Naive thymus-derived CD8-positive, alpha-beta T cell (primary cell): ENCODE data around the gene PDE4B. TPM values are rescaled to one million over a fixed set of nuclear protein-coding genes. Genes with fewer than 3 reads are reported as not detected.
"Not testable (repeated sequence)": the region's sequence is repeated elsewhere in the genome, so short reads cannot be mapped to it uniquely, and the experiment has no call there.

Source experiments
- ATAC-seq, 2 donors: fragments of 150-1000 bp; cut with Tn5 transposase in 1 of 2; sonication (Bioruptor Pico), chemical (Tn5 transposase) in 1 of 2; 1 replicate in 1 of 2; 2 replicates in 1 of 2; pipeline ENCODE4 v1.10.0; 2021; ENCODE audit warnings: mild to moderate bottlenecking in 2 of 2, moderate library complexity in 2 of 2
- POLR2A ChIA-PET: fragments of 350-600 bp; sonication (Branson Sonifier 250); formaldehyde crosslinking; loops from one replicate; lab custom pipeline; 2021; ENCODE audit warnings: antibody characterized with exemption; lab: Charles Lee
- DNase-seq, 10 donors: peaks; one replicate each; pipeline versions ENCODE4 v3.0.0 to v3.0.0-alpha.2; 2020 to 2022
- H3K27ac Mint-ChIP-seq, 10 donors: one replicate each; pipeline ENCODE4 v1.8.0; 2020 to 2022; ENCODE audit warnings: mild to moderate bottlenecking in 10 of 10, mixed read lengths in 10 of 10, moderate library complexity in 4 of 10, inconsistent platforms in 1 of 10
- H3K27me3 Mint-ChIP-seq, 5 donors: one replicate each; pipeline ENCODE4 v1.8.0; 2021 to 2022; ENCODE audit warnings: mixed read lengths in 5 of 5
- H3K36me3 Mint-ChIP-seq, 3 donors: one replicate each; pipeline ENCODE4 v1.8.0; 2020 to 2022; ENCODE audit warnings: mixed read lengths in 3 of 3, mild to moderate bottlenecking in 2 of 3, inconsistent platforms in 1 of 3
- H3K4me1 Mint-ChIP-seq, 4 donors: one replicate each; pipeline ENCODE4 v1.8.0; 2021 to 2022; ENCODE audit warnings: mixed read lengths in 4 of 4
- H3K4me3 Mint-ChIP-seq, 10 donors: one replicate each; pipeline ENCODE4 v1.8.0; 2020 to 2022; ENCODE audit warnings: mild to moderate bottlenecking in 10 of 10, mixed read lengths in 10 of 10, moderate library complexity in 6 of 10, inconsistent platforms in 1 of 10
- H3K9me3 Mint-ChIP-seq, 9 donors: one replicate each; pipeline ENCODE4 v1.8.0; 2020 to 2022; ENCODE audit warnings: mixed read lengths in 9 of 9, mild to moderate bottlenecking in 3 of 9, inconsistent platforms in 1 of 9, moderate library complexity in 1 of 9
- polyA plus RNA-seq, 3 donors: library from polyadenylated mRNA; unstranded; fragments of 300-500 nt; fragmentation: Illumina TruSeq; gene quantifications; one replicate each; pipeline ENCODE4 v1.2.3, GENCODE V29; 2021
- total RNA-seq, 8 experiments: library from RNA in 2 of 8; stranded (reverse) in 2 of 8; gene quantifications; one replicate each; pipeline ENCODE4 v1.2.3 and lab custom pipeline; 2021 to 2026

The PDE4B gene
- total and polyA plus RNA-seq, 5 experiments from 2014 or later = 27.4 to 35.2 (median 31.9) TPM

DNA sequence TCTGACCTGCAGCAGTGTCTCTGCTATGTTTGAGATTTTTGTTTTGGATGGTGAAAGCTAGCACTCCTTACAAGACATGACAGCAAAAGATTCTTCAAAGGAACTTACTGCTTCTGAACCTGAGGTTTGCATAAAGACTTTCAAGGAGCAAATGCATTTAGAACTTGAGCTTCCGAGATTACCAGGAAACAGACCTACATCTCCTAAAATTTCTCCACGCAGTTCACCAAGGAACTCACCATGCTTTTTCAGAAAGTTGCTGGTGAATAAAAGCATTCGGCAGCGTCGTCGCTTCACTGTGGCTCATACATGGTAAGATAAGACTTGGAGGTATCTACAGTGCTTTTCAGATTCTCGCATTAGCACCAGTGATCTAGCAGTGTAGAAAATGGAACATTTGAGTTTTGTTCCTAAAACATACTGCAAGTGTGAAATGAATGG lies 200.2 kb downstream of the PDE4B start:
- Mint-ChIP-seq H3K27ac (no peak overlapping the region), H3K4me3 (no peak overlapping the region), H3K27me3 (peaks cover 0 to 11% (median 6%) of the 10 kb centered on the region in 5 donors), H3K4me1 (no peaks in the 10 kb centered on the region), H3K9me3 (no peaks in the 10 kb centered on the region), H3K36me3 (no peaks in the 10 kb centered on the region)
- ATAC-seq (no peak), DNase-seq (no peak)
- POLR2A ChIA-PET = no interaction called here

DNA sequence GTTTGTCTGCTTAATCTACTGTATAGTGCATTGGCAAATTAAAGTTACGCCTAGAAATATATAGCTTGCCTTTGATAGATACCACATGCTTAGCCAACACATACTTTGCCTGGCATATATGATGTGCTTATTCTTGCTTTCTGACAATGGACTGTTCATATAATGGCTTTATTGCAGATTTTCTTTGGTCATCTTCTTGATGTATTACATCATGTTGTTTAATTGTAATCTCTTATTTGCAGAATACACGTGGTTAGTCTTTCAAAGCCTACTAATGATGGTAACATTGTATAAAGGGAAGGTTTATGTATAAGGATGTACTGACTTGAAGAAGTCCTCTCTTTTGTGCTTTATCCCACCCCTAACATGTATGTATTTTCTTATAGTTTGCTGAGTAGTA lies 201.5 kb downstream of the PDE4B start:
- Mint-ChIP-seq H3K36me3 (no peaks in the 10 kb centered on the region), H3K27ac (no peak overlapping the region), H3K4me3 (no peak overlapping the region), H3K27me3 (peaks cover 0 to 19% (median 10%) of the 10 kb centered on the region in 5 donors), H3K9me3 (no peaks in the 10 kb centered on the region), H3K4me1 (no peaks in the 10 kb centered on the region)
- POLR2A ChIA-PET = no interaction called here
- no peak for ATAC-seq
- no peak for DNase-seq

DNA sequence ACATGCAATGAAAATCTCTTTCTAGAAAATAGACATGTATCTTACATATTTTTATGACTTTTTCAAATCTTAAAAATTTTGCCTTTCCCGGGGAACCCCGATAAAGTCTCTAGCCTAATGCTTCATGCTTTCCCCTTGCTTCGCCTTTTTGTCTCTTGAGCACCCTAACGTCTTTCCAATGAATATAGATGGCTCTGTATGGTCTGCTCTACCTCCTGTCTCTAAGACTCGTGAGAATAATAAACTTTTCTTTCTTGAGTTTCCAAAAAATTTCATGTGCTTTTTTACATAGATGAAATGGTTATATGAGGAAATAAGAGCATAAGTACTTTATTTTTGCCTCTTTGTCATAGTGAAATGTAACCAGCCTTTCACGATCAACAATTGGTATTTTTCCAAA lies 202.6 kb downstream of the PDE4B start:
- no peak overlapping the region for H3K4me3 Mint-ChIP-seq
- H3K4me1 Mint-ChIP-seq = no peaks in the 10 kb centered on the region
- no peaks in the 10 kb centered on the region for H3K36me3 Mint-ChIP-seq
- H3K27me3 Mint-ChIP-seq = peaks cover 0 to 29% (median 11%) of the 10 kb centered on the region in 5 donors
- no peak overlapping the region for H3K27ac Mint-ChIP-seq
- POLR2A ChIA-PET = no interaction called here
- ATAC-seq = no peak
- no peak for DNase-seq
- H3K9me3 Mint-ChIP-seq = no peaks in the 10 kb centered on the region

DNA sequence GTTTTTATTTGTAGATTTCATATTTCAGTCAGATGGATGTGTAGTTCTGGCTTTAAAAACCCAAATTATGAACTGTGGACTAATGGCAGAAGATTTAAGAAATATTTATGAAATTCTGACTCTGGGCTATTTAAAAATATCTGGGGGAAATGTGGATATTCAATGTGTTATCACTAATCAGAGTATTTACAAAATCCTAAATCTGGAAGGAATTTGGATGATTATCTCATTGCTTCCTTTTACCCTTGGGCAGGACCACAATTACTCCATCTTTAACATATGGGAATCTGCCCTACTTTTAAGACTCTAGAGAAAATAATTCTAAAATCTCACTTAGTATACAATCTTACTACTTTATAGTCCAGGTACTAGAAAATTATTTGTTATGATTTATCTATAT lies 203.2 kb downstream of the PDE4B start:
- POLR2A ChIA-PET = no interaction called here
- Mint-ChIP-seq H3K27ac (no peak overlapping the region), H3K4me3 (no peak overlapping the region), H3K4me1 (no peaks in the 10 kb centered on the region), H3K27me3 (peaks cover 0 to 35% (median 11%) of the 10 kb centered on the region in 5 donors), H3K9me3 (no peaks in the 10 kb centered on the region), H3K36me3 (no peaks in the 10 kb centered on the region)
- no peak for ATAC-seq
- no peak for DNase-seq

DNA sequence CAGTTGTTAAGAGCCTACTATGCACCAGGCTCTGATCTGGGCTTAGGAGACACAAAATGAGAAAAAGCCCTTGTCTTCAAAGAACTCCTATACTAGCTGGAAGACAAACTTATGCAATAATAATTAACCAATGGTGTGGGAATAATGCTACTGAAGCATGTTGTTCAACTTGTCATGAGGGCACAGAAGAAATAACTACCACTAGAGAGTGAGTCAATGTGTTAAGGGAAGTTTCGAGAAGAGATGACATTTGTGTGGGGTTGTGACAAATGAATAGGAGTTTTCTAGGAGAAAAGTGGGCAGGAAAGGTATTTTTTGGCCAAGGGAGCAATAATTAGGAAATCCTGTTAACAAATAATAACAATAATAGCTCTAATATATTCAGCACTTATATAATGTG lies 205.0 kb downstream of the PDE4B start:
- Mint-ChIP-seq H3K27me3 (peaks cover 0 to 36% (median 10%) of the 10 kb centered on the region in 5 donors), H3K36me3 (no peaks in the 10 kb centered on the region)
- no peak for ATAC-seq

DNA sequence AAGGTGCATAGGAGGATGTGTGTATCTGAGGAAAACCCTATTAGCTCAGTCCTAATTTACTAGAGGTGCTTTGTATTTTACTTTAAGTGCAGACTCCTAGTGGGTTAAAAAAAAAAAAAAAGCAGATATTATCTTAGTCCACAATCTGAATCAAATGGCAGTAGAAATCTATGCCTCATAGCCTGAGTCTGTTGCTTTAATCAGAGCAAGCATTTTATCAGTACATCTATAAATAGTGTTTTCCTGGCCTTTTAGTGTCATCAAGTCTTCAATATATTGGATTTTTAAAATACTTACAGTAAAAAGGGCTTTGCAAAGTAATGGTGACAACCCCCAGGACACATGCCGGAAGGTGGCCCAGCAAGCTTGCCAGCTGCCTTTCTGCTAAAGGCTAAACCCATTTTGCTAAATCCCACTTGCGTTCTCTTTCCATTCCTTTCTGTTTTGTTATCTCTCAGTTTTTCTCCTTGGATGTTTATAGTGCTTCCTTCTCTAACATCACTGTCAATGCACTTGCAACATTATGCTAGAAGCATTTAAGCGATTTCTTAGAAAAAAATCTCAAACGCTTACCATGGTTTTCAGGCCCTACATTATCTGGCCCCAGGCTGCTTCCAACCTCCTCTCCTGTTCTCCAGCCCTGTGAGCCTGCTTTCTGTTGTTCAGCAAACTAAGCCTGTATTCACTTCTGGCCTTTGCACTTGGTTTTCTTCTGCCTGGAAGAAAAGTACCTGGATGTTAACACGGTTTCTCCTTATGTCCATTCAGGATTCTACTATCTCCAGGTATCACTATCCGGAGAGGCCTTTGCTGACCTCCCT lies 206.3 kb downstream of the PDE4B start:
- H3K4me3 Mint-ChIP-seq = no peak overlapping the region
- H3K9me3 Mint-ChIP-seq = no peaks in the 10 kb centered on the region
- POLR2A ChIA-PET = no interaction called here
- H3K27ac Mint-ChIP-seq = no peak overlapping the region
- DNase-seq (no peak), ATAC-seq (no peak)
- no peaks in the 10 kb centered on the region for H3K4me1 Mint-ChIP-seq
- peaks cover 0 to 36% (median 10%) of the 10 kb centered on the region in 5 donors for H3K27me3 Mint-ChIP-seq
- no peaks in the 10 kb centered on the region for H3K36me3 Mint-ChIP-seq

More for the DNA sequence above, 205.0 kb downstream of the PDE4B start:
- no peak overlapping the region for H3K4me3 Mint-ChIP-seq
- no peak overlapping the region for H3K27ac Mint-ChIP-seq
- no peaks in the 10 kb centered on the region for H3K4me1 Mint-ChIP-seq
- no peak for DNase-seq
- H3K9me3 Mint-ChIP-seq = no peaks in the 10 kb centered on the region
- POLR2A ChIA-PET = no interaction called here

DNA sequence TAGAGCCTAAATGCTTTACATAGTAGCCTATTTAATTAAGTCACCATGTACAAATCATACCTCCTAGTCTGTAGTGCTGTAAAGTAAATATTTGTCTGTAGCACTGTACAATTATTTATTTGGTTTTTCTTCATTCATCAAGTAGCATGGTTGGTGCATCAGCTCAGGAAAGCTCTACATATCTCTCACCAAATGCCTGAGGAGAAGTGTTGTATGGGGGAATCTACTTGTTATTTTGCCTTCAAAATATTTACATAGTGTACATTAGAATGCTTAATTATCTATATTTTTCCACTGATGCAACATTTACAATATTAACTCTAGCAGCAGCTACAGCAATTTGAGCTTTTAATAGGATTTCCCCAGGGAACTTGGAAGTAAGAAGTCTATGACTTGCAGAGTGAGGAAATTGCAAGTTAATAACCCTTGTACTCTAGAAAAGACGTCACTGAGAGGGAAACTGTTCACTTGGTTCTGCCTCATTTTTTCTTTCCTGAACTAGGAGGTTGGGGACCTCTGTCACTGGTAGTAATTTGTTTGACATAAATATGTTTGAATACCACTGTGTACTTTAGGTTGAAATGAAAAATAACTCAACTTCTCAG lies 207.4 kb downstream of the PDE4B start:
- no peaks in the 10 kb centered on the region for H3K36me3 Mint-ChIP-seq
- no peaks in the 10 kb centered on the region for H3K4me1 Mint-ChIP-seq
- ATAC-seq (no peak), DNase-seq (no peak)
- POLR2A ChIA-PET = no interaction called here
- no peaks in the 10 kb centered on the region for H3K9me3 Mint-ChIP-seq
- H3K27me3 Mint-ChIP-seq = peaks cover 0 to 36% (median 7%) of the 10 kb centered on the region in 5 donors
- no peak overlapping the region for H3K4me3 Mint-ChIP-seq
- H3K27ac Mint-ChIP-seq = no peak overlapping the region

DNA sequence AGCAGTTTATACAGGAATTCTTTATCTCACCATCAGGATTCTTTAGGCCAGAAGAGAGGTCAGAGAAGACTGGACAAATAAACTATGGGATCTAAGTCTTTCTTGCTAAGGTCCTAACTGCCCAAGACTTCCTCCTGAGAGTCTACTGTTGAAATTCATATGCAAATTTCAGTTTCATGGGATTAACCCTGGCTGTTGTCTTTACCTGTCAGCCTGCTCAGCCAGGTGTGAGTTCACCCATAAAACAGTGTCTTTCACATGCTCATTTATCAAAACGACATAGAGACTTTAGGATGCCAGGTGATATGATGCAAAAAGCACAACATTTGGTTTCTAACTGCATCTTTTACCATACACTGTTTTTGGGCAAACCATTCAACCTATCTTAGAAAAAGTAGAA lies 211.0 kb downstream of the PDE4B start:
- Mint-ChIP-seq H3K4me1 (no peaks in the 10 kb centered on the region), H3K27me3 (peaks cover 2 to 23% (median 6%) of the 10 kb centered on the region in 5 donors), H3K9me3 (no peaks in the 10 kb centered on the region), H3K4me3 (no peak overlapping the region), H3K36me3 (no peaks in the 10 kb centered on the region), H3K27ac (no peak overlapping the region)
- POLR2A ChIA-PET = no interaction called here
- no peak for DNase-seq
- ATAC-seq = no peak

DNA sequence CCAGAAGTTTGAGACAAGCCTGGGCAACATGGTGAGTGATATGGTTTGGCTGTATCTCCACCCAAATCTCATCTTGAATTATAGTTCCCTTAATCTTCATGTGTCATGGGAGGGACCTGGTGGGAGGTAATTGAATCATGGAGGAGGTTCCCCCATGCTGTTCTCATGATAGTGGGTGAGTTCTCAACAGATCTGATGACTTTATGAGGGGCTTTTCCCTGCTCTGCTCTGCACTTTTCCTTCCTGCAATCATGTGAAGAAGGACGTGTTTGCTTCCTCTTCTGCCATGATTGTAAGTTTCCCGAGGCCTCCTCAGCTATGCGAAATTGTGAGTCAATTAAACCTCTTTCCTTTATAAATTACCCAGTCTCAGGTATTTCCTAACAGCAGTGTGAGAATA lies 213.8 kb downstream of the PDE4B start:
- H3K4me1 Mint-ChIP-seq, H3K9me3 Mint-ChIP-seq, DNase-seq, POLR2A ChIA-PET, H3K36me3 Mint-ChIP-seq, H3K4me3 Mint-ChIP-seq, H3K27ac Mint-ChIP-seq, ATAC-seq: not testable (repeated sequence)
- H3K27me3 Mint-ChIP-seq = peaks cover 5 to 16% (median 9%) of the 10 kb centered on the region in 5 donors

DNA sequence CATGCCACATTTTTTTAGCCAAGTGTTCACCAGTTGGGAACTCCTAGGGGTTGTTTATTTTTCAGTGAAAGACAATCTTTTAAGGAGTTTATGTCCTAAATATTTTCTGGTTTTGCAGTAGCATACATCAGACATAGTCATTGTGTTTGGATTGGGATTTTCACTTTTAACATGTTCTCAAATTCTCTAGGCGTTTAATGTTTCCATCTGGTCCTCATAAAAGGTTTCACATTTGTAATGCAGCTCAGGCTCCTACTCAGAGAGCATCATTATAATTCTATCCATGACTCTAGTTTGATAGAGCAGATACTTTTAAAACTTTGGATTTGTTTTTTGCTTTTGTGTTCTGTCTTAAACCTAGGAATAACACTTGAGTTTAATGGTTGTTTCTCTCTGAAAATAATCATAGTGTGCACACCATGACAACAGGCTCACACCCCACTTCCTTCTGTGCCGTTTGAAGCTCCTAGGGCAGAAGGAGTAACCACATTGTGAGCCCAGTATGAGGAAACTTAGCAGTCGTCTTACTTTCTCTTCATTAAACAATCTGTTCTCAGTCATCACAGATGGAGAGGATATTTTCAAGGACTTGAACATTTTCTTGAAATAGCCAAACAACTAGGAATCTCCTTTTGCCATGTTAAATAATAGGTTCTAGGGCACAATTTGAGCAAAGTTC lies 219.6 kb downstream of the PDE4B start:
- H3K27ac Mint-ChIP-seq = peak overlapping the region in 4 of 10 donors; percentile 3 to 84 (median 12)
- DNase-seq (peak in 3 of 10 donors; percentile 5 to 37 (median 20)), ATAC-seq (peak; percentile 52 to 80)
- no peaks in the 10 kb centered on the region for H3K36me3 Mint-ChIP-seq
- POLR2A ChIA-PET = no interaction called here
- peaks cover 0 to 8% (median 6%) of the 10 kb centered on the region in 4 donors for H3K4me1 Mint-ChIP-seq
- no peaks in the 10 kb centered on the region for H3K9me3 Mint-ChIP-seq
- H3K27me3 Mint-ChIP-seq = peaks cover 3 to 14% (median 11%) of the 10 kb centered on the region in 5 donors
- peak overlapping the region in 1 of 10 donors; percentile 7 for H3K4me3 Mint-ChIP-seq

DNA sequence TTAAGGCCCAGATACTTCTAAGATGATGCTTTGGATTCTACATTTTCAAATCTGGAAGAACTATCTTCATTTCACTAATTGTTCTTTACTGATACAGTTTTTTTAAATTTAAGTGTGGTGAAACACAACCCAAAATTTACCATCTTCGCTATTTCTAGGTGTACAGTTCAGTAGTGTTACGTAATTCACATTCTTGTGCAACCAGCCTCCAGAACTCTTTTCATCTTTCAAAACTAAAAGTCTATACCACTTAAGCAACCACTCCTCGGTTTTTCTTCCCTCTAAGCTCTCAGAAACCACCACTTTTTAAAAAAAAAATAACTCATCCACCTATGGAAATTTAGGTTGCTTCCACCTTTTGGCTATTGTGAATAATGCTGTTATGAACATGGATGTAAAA lies 220.7 kb downstream of the PDE4B start:
- no peak for ATAC-seq
- no peak overlapping the region for H3K27ac Mint-ChIP-seq
- no peak overlapping the region for H3K4me3 Mint-ChIP-seq
- no peaks in the 10 kb centered on the region for H3K36me3 Mint-ChIP-seq
- no peak for DNase-seq
- POLR2A ChIA-PET = no interaction called here
- H3K9me3 Mint-ChIP-seq = no peaks in the 10 kb centered on the region
- peaks cover 0 to 8% (median 6%) of the 10 kb centered on the region in 4 donors for H3K4me1 Mint-ChIP-seq
- peaks cover 3 to 13% (median 11%) of the 10 kb centered on the region in 5 donors for H3K27me3 Mint-ChIP-seq

DNA sequence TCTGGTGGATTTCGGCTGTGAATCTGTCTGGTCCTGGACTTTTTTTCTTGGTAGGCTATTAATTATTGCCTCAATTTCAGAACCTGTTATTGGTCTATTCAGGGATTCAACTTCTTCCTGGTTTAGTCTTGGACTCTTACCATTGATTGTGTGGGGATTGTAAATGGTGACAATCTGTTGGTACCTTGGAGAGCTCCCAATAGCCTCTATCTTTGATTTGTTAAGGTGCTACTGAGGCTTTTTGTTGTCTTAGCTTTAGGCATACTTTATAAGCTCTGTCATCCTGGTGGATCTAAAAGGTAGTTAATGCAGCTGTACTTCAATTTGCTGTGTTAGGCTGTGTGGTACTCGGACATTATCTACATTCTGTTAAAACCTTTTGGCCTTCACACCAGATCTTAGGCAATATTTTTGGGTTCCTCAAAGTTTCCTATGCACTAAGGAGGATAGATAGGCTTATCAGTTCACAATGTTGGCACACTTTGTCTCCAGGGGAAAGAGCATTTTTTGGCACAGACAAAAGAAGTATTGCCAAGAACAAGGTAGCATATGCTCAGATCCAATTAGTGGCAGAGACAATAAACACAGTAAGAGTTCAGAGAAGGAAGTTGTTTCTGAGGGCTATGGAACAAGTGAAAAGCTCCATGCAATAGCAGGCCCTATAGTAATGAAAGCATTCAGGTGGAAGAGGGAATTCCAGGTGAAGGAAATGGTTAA lies 230.4 kb downstream of the PDE4B start:
- Mint-ChIP-seq H3K27ac (no peak overlapping the region), H3K9me3 (peaks cover 0 to 7% (median 0%) of the 10 kb centered on the region in 9 donors), H3K4me3 (no peak overlapping the region), H3K4me1 (no peaks in the 10 kb centered on the region), H3K36me3 (peaks cover 0 to 6% (median 0%) of the 10 kb centered on the region in 3 donors), H3K27me3 (peaks cover 0 to 10% (median 8%) of the 10 kb centered on the region in 5 donors)
- no peak for DNase-seq
- POLR2A ChIA-PET = no interaction called here
- ATAC-seq = no peak
